H1 (cell line): Measurements from ENCODE around the gene ZNF33A. TPM values are rescaled to one million over a fixed set of nuclear protein-coding genes. Genes with fewer than 3 reads are reported as not detected.

ENCODE experiments used
- CTCF ChIA-PET: fragments of 300-600 bp; sonication (Branson Sonifier 250); formaldehyde crosslinking; loops from one replicate; lab custom pipeline; 2021; ENCODE audit not compliant: partially characterized antibody; lab: Charles Lee
- POLR2A ChIA-PET: fragments of 300-600 bp; sonication (Branson Sonifier 250); formaldehyde crosslinking; loops from one replicate; lab custom pipeline; 2021; ENCODE audit warnings: inconsistent platforms; ENCODE audit not compliant: partially characterized antibody; lab: Charles Lee
- DNase-seq, 2 experiments: peaks; one replicate each; pipeline versions ENCODE4 v3.0.0 to v3.0.0-alpha.2; 2010 to 2022; ENCODE audit warnings: low spot score in 2 of 2, low read depth in 1 of 2, mixed read lengths in 1 of 2
- FAIRE-seq: peaks from 2 replicates; lab custom pipeline; 2011; peaks lifted over from hg19 to GRCh38; lab: Jason Lieb, UNC
- H2AFZ ChIP-seq: 2 replicates; pipeline ENCODE4 v1.8.1; 2012; ENCODE audit warnings: low read length, inconsistent platforms
- H2AK5ac ChIP-seq: 2 replicates; pipeline ENCODE4 v1.6.1; 2013; ENCODE audit warnings: low read depth, low read length
- H2BK120ac ChIP-seq: replicated peaks from 2 replicates; pipeline ENCODE3; 2013; ENCODE audit warnings: low read depth, low read length, inconsistent platforms
- H2BK12ac ChIP-seq: 2 replicates; pipeline ENCODE4 v1.6.1; 2013; ENCODE audit warnings: low read depth, low read length
- H2BK15ac ChIP-seq: 2 replicates; pipeline ENCODE4 v1.6.1; 2013; ENCODE audit warnings: low read length
- H2BK20ac ChIP-seq: 2 replicates; pipeline ENCODE4 v1.6.1; 2013; ENCODE audit warnings: low read length
- H2BK5ac ChIP-seq: 2 replicates; pipeline ENCODE4 v1.6.1; 2013; ENCODE audit warnings: low read depth, low read length
- H3K14ac ChIP-seq: 2 replicates; pipeline ENCODE4 v1.6.1; 2013; ENCODE audit warnings: inconsistent platforms; ENCODE audit not compliant: insufficient read length
- H3K18ac ChIP-seq: 2 replicates; pipeline ENCODE4 v1.6.1; 2013; ENCODE audit warnings: low read length; ENCODE audit errors: extremely low read depth
- H3K23ac ChIP-seq: 2 replicates; pipeline ENCODE4 v1.6.1; 2013; ENCODE audit warnings: inconsistent platforms; ENCODE audit not compliant: insufficient read length
- H3K23me2 ChIP-seq: 2 replicates; pipeline ENCODE4 v1.6.1; 2013; ENCODE audit warnings: low read depth, low read length
- H3K27ac ChIP-seq: 2 replicates; pipeline ENCODE4 v1.6.1; 2011; ENCODE audit warnings: low read depth, low read length, inconsistent platforms
- H3K27me3 ChIP-seq, 4 experiments: replicated peaks in 1 of 4; 1 replicate in 1 of 4; 2 replicates in 3 of 4; pipeline versions ENCODE4 v1.6.1 to v1.8.1; 2011 to 2013; ENCODE audit warnings: low read length in 3 of 4, mild to moderate bottlenecking in 3 of 4, inconsistent platforms in 2 of 4, mixed read lengths in 2 of 4, moderate library complexity in 1 of 4; ENCODE audit not compliant: control insufficient read depth in 3 of 4, insufficient read depth in 3 of 4; ENCODE audit errors: extremely low read depth in 1 of 4
- H3K36me3 ChIP-seq, 4 experiments: 2 replicates each; pipeline versions ENCODE4 v1.6.1 to v1.8.1; 2011 to 2013; ENCODE audit warnings: mild to moderate bottlenecking in 4 of 4, low read length in 3 of 4, moderate library complexity in 2 of 4, control low read depth in 1 of 4, inconsistent platforms in 1 of 4; ENCODE audit not compliant: insufficient read depth in 4 of 4, control insufficient read depth in 2 of 4
- H3K4ac ChIP-seq: replicated peaks from 2 replicates; pipeline ENCODE3; 2013; ENCODE audit warnings: low read length, low read depth, mixed read lengths, inconsistent platforms; ENCODE audit not compliant: insufficient read length
- H3K4me1 ChIP-seq, 4 experiments: replicated peaks in 1 of 4; 1 replicate in 1 of 4; 2 replicates in 3 of 4; pipeline versions ENCODE4 v1.6.1 to v1.8.1; 2011 to 2013; ENCODE audit warnings: low read length in 3 of 4, inconsistent platforms in 2 of 4, mixed read lengths in 1 of 4; ENCODE audit not compliant: insufficient read depth in 4 of 4, control insufficient read depth in 3 of 4
- H3K4me2 ChIP-seq, 2 experiments: 2 replicates each; pipeline versions ENCODE4 v1.6.1 to v1.8.1; 2011 to 2013; ENCODE audit warnings: low read depth in 2 of 2, low read length in 2 of 2, control low read depth in 1 of 2, inconsistent platforms in 1 of 2, mild to moderate bottlenecking in 1 of 2; ENCODE audit not compliant: insufficient read depth in 1 of 2
- H3K4me3 ChIP-seq, 4 experiments: fragments of 200-600, 300-600 bp in 1 of 4; sonication (generic), shearing (Covaris generic), sonication (Bioruptor Twin) in 1 of 4; 2 replicates each; pipeline versions ENCODE4 v1.5.1 to v1.8.1; 2011 to 2016; ENCODE audit warnings: low read length in 4 of 4, low read depth in 3 of 4, control low read depth in 2 of 4, inconsistent platforms in 2 of 4, mild to moderate bottlenecking in 2 of 4, mixed read lengths in 1 of 4, moderate library complexity in 1 of 4; ENCODE audit not compliant: insufficient read depth in 2 of 4; ENCODE audit errors: extremely low read depth in 1 of 4
- H3K56ac ChIP-seq: replicated peaks from 2 replicates; pipeline ENCODE3; 2013; ENCODE audit warnings: low read depth, mild to moderate bottlenecking, mixed read lengths, low read length, inconsistent platforms; ENCODE audit not compliant: insufficient read length
- H3K79me1 ChIP-seq: 2 replicates; pipeline ENCODE4 v1.6.1; 2013; ENCODE audit warnings: low read depth, low read length, control low read depth
- H3K79me2 ChIP-seq, 2 experiments: 2 replicates each; pipeline versions ENCODE4 v1.6.1 to v1.8.1; 2012 to 2013; ENCODE audit warnings: low read length in 2 of 2, mild to moderate bottlenecking in 2 of 2, inconsistent platforms in 1 of 2; ENCODE audit not compliant: insufficient read depth in 2 of 2, control insufficient read depth in 1 of 2
- H3K9ac ChIP-seq, 4 experiments: replicated peaks in 1 of 4; 1 replicate in 1 of 4; 2 replicates in 3 of 4; pipeline versions ENCODE4 v1.6.1 to v1.8.1; 2011 to 2013; ENCODE audit warnings: low read depth in 3 of 4, low read length in 3 of 4, control low read depth in 2 of 4, mild to moderate bottlenecking in 2 of 4, moderate library complexity in 2 of 4, inconsistent platforms in 1 of 4; ENCODE audit errors: extremely low read depth in 1 of 4
- H3K9me3 ChIP-seq, 2 experiments: 2 replicates each; pipeline versions ENCODE4 v1.6.1 to v1.8.1; 2012 to 2013; ENCODE audit warnings: mild to moderate bottlenecking in 2 of 2, moderate library complexity in 2 of 2, control low read depth in 1 of 2, inconsistent platforms in 1 of 2, low read depth in 1 of 2, low read length in 1 of 2, mixed read lengths in 1 of 2; ENCODE audit not compliant: insufficient read depth in 2 of 2
- H4K20me1 ChIP-seq, 2 experiments: replicated peaks in 1 of 2; 2 replicates each; pipeline versions ENCODE3 to v1.8.1; 2011 to 2013; ENCODE audit warnings: inconsistent platforms in 2 of 2, low read length in 2 of 2, mild to moderate bottlenecking in 1 of 2; ENCODE audit not compliant: insufficient read depth in 2 of 2, control insufficient read depth in 1 of 2
- H4K5ac ChIP-seq: 2 replicates; pipeline ENCODE4 v1.6.1; 2013; ENCODE audit warnings: low read length, low read depth, mixed read lengths, inconsistent platforms; ENCODE audit not compliant: insufficient read length
- H4K8ac ChIP-seq: 2 replicates; pipeline ENCODE4 v1.8.0; 2013; ENCODE audit warnings: mild to moderate bottlenecking, moderate library complexity, low read length, inconsistent platforms; ENCODE audit not compliant: insufficient read depth; ENCODE audit errors: extremely low read depth
- H4K91ac ChIP-seq: replicated peaks from 2 replicates; pipeline ENCODE3; 2013; ENCODE audit warnings: low read length, mixed read lengths, inconsistent platforms; ENCODE audit not compliant: insufficient read length
- CBX5 ChIP-seq: fragments of 300-800, 300-1000 bp; sonication (generic); IDR thresholded peaks from 2 replicates; pipeline ENCODE4 v1.7.1; 2016; ENCODE audit warnings: antibody characterized with exemption, low read length, low read depth
- CBX8 ChIP-seq: fragments of 300-800, 300-1000 bp; sonication (generic); IDR thresholded peaks from 2 replicates; pipeline ENCODE4 v1.7.1; 2016; ENCODE audit warnings: low read depth, low read length, borderline replicate concordance
- EZH2 ChIP-seq: fragments of 200-600 bp; sonication (generic); IDR thresholded peaks from 2 replicates; pipeline ENCODE4 v1.7.1; 2012; ENCODE audit warnings: low read depth, mild to moderate bottlenecking, moderate library complexity, low read length, inconsistent platforms; ENCODE audit not compliant: severe bottlenecking
- NANOG ChIP-seq: IDR thresholded peaks from 2 replicates; pipeline ENCODE4 v1.6.1; 2011; ENCODE audit warnings: low read length, low read depth, mild to moderate bottlenecking, inconsistent platforms; ENCODE audit not compliant: insufficient read depth, poor library complexity, severe bottlenecking
- RFX5 ChIP-seq: IDR thresholded peaks from 2 replicates; pipeline ENCODE4 v1.6.1; 2011; ENCODE audit warnings: low read depth, low read length, improper control_type of control experiment, borderline replicate concordance
- RNF2 ChIP-seq: fragments of 200-900, 300-1000 bp; sonication (generic); IDR thresholded peaks from 2 replicates; pipeline ENCODE4 v1.7.1; 2016; ENCODE audit warnings: borderline replicate concordance, low read depth, mild to moderate bottlenecking, antibody characterized with exemption, low read length; ENCODE audit not compliant: poor library complexity, severe bottlenecking; ENCODE audit errors: missing control alignments
- SP1 ChIP-seq: IDR thresholded peaks from 2 replicates; pipeline ENCODE4 v1.6.1; 2011; ENCODE audit warnings: low read depth, low read length
- TBP ChIP-seq: IDR thresholded peaks from 2 replicates; pipeline ENCODE4 v1.6.1; 2011; ENCODE audit warnings: low read depth, low read length, improper control_type of control experiment
- ZNF274 ChIP-seq: IDR thresholded peaks from 2 replicates; pipeline ENCODE4 v1.7.0; 2012; ENCODE audit warnings: low read length, borderline replicate concordance; ENCODE audit errors: extremely low read depth
- WGBS, 2 experiments: shearing (Covaris generic) in 1 of 2; methylation state at CpG; one replicate each; pipeline versions ENCODE4 v1.1.6 to v1.1.7; 2013 to 2015; ENCODE audit warnings: low lambda C conversion rate in 2 of 2, mixed read lengths in 2 of 2, inconsistent platforms in 1 of 2, low coverage in 1 of 2, missing lambda C conversion rate in 1 of 2; ENCODE audit not compliant: insufficient replicate concordance in 2 of 2, insufficient coverage in 1 of 2, insufficient read length in 1 of 2; ENCODE audit errors: extremely low coverage in 1 of 2, missing lambda C conversion rate in 1 of 2; 5-methylcytosine and 5-hydroxymethylcytosine counted together
- polyA plus RNA-seq, 7 experiments: library from polyadenylated mRNA; depleted of rRNA in 3 of 7; stranded (reverse) in 5 of 7; unstranded in 2 of 7; fragments of >200 nt in 5 of 7; fragments of 200-250 nt in 2 of 7; gene quantifications; 1 replicate in 5 of 7; 2 replicates in 1 of 7; 4 replicates in 1 of 7; pipeline versions ENCODE4 v1.2.1 to v1.2.3, GENCODE V29; 2011 to 2013; ENCODE audit warnings: missing spikeins in 2 of 7, mixed read lengths in 2 of 7
- total RNA-seq: library from RNA; stranded (reverse); fragmentation: NEBNext Ultra II Directional; extraction: Animal tissue kit (Norgen Biotek cat#: 25700); gene quantifications from 2 replicates; pipeline ENCODE4 v1.2.1, GENCODE V29; 2021

ZNF33A gene
- total and polyA plus RNA-seq, 2 of the 8 experiments (the other 6 are each of a cell fraction or from before 2014, with no cell fraction given) = 6.0 to 48.3 TPM

DNA sequence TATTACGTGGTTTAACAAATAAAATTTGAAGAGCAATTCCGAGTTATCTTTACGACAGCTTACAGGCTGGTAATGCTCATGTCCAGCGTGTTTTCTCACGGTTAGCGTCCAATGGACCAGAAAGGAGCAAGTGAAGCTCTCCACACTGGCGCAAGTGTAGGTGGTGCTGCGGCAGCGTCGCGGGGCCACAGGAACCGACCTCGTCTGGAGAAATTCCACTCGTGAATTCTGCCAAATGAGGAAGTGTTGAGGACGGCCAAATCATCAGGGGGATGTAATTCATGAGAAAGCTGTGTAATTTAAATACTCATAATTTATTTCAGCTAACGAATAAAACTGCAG, 83.3 kb downstream of the ZNF33A start:
- Histone ChIP-seq H2BK120ac (no peak overlapping the region), H4K91ac (no peak overlapping the region), H3K4me3 (peak overlapping the region in 3 of 4 experiments; percentile 10 to 68 (median 50); a peak in 5 of 8 replicates), H3K36me3 (peaks cover 0 to 4% (median 0%) of the 10 kb centered on the region in 4 experiments; a peak in 1 of 8 replicates), H3K18ac (no peak overlapping the region), H3K9ac (no peak overlapping the region), H2BK5ac (no peak overlapping the region), H2BK20ac (no peak overlapping the region), H3K79me1 (no peaks in the 10 kb centered on the region), H3K27me3 (no peaks in the 10 kb centered on the region), H4K5ac (no peak overlapping the region), H2AFZ (peak overlapping the region; percentile 21; the same call in 1 of the 2 replicates), H2AK5ac (no peak overlapping the region), H3K14ac (no peak overlapping the region), H4K8ac (no peak overlapping the region), H3K27ac (no peak overlapping the region), H3K79me2 (no peaks in the 10 kb centered on the region), H3K4me1 (no peaks in the 10 kb centered on the region), H2BK15ac (no peak overlapping the region), H3K23ac (no peak overlapping the region), H3K9me3 (peaks cover 24 to 58% of the 10 kb centered on the region in 2 experiments), H3K4me2 (peak overlapping the region; percentile 49 to 58), H3K4ac (no peak overlapping the region), H3K56ac (no peak overlapping the region), H3K23me2 (no peaks in the 10 kb centered on the region), H4K20me1 (no peaks in the 10 kb centered on the region), H2BK12ac (no peak overlapping the region)
- CTCF ChIA-PET = no interaction called here
- WGBS, 2 experiments = 78% methylated on average over 16 of the region's 16 CpGs; no CpG with 5 or more reads in 1 of the 2 experiments
- no peak for DNase-seq
- no peak for FAIRE-seq
- POLR2A ChIA-PET = no interaction called here
- TF ChIP-seq CBX8 = no peak
- no peak for TF ChIP-seq TBP
- no peak for TF ChIP-seq RNF2
- TF ChIP-seq CBX5 = no peak
- no peak for TF ChIP-seq NANOG
- no peak for TF ChIP-seq RFX5
- TF ChIP-seq EZH2 = no peak
- no peak for TF ChIP-seq ZNF274
- no peak for TF ChIP-seq SP1
